SK-N-MC (cell line): ENCODE data around the gene ITGA3.

Experiments used
- EZH2 ChIP-seq: fragments of 200-600 bp; sonication (generic); IDR thresholded peaks from one replicate; pipeline ENCODE4 v1.6.1; 2017; ENCODE audit warnings: antibody characterized with exemption
- POLR2AphosphoS5 ChIP-seq: IDR thresholded peaks from 2 replicates; pipeline ENCODE4 v1.6.1; 2012; ENCODE audit warnings: mild to moderate bottlenecking, low read depth, low read length, borderline replicate concordance

- no peak for TF ChIP-seq POLR2AphosphoS5
- no peak for TF ChIP-seq EZH2
These were observed 1.0 kb downstream of the ITGA3 start for GRCh38 chr17:50056961-50057330.
